Measurements from ENCODE around the gene MEF2B. TPM values are rescaled to one million over a fixed set of nuclear protein-coding genes. Genes with fewer than 3 reads are reported as not detected.
"Not testable (repeated sequence)": the region's sequence is repeated elsewhere in the genome, so short reads cannot be mapped to it uniquely, and the experiment has no call there.

MEF2B gene
- total RNA-seq, 1 donor from 2014 or later: 2.7 TPM

GRCh38 chr19:19106938-19107337 lies 63.1 kb downstream of the MEF2B start:
- H3K27me3 Mint-ChIP-seq (ENCODE audit: low read depth); H3K4me1 Mint-ChIP-seq (ENCODE audit: low read depth); H3K36me3 Mint-ChIP-seq (ENCODE audit: low read depth); H3K4me3 Mint-ChIP-seq (ENCODE audit: low read depth); H3K9me3 Mint-ChIP-seq; intact Hi-C loops (cut with micrococcal nuclease); H3K27ac Mint-ChIP-seq; DNase-seq (ENCODE audit: low spot score): not testable (repeated sequence)

DNA sequence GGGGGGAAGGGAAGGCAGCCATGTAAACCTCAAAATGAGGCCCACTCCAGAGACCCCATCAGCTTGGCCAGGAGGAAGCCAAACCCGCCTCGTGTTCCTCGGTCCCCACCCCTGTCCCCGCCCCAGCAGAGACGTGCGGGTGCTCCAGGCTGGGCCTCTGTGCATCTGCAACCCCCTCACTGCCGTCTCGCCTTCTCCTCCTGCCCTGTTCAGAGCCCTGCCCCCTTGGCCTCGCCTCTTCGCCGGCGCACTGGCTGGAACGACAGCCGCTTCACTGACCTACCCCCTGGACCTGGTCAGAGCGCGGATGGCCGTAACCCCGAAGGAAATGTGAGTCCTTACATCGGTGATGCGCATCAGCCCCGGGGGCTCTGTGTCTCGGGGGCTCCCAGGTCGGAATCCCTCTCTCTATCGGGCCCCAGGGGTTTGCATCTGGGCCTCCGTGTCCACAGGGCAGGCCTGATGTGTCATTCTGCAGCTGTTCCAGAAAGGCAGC lies 64.0 kb downstream of the MEF2B start:
- Mint-ChIP-seq H3K27me3 (ENCODE audit: low read depth) (no peaks in the 10 kb centered on the region), H3K36me3 (ENCODE audit: low read depth) (no peaks in the 10 kb centered on the region), H3K4me3 (ENCODE audit: low read depth) (no peak overlapping the region), H3K4me1 (ENCODE audit: low read depth) (no peaks in the 10 kb centered on the region), H3K9me3 (no peaks in the 10 kb centered on the region), H3K27ac (no peak overlapping the region)
- no peak for DNase-seq (ENCODE audit: low spot score)
- intact Hi-C loops (cut with micrococcal nuclease): no loop called here

DNA sequence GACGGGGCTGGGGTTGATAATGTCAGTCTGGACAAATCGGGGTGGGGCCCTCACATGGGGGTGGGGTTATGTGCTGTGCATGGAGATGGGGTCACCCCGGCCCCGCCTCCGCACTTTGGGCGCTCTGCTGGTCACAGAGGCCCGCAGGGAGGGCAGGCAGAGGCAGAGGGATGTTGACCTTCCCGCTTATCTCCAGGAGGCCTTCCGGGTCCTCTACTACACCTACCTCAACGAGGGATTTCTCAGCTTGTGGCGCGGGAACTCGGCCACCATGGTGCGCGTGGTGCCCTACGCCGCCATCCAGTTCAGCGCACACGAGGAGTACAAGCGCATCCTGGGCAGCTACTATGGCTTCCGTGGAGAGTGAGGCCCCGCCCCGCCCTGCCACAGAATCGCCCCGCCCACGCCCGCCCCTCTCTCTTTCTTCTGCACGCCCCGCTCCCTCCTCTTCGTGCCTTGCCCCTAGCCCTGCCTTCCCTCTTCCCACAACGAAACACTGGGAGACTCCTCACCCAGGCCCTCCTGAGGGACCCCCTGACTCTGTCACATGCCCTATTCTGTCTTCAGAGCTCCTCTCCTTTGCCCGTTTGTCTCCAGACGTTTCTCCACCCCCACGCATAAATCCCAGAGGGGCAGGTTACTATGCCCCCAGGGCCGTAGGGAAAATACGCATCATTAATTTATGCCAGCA lies 64.6 kb downstream of the MEF2B start:
- no peak overlapping the region for H3K27ac Mint-ChIP-seq
- no peaks in the 10 kb centered on the region for H3K9me3 Mint-ChIP-seq
- H3K27me3 Mint-ChIP-seq (ENCODE audit: low read depth): no peaks in the 10 kb centered on the region
- intact Hi-C loops (cut with micrococcal nuclease): no loop called here
- no peaks in the 10 kb centered on the region for H3K4me1 Mint-ChIP-seq (ENCODE audit: low read depth)
- DNase-seq (ENCODE audit: low spot score): no peak
- no peak overlapping the region for H3K4me3 Mint-ChIP-seq (ENCODE audit: low read depth)
- H3K36me3 Mint-ChIP-seq (ENCODE audit: low read depth): no peaks in the 10 kb centered on the region

DNA sequence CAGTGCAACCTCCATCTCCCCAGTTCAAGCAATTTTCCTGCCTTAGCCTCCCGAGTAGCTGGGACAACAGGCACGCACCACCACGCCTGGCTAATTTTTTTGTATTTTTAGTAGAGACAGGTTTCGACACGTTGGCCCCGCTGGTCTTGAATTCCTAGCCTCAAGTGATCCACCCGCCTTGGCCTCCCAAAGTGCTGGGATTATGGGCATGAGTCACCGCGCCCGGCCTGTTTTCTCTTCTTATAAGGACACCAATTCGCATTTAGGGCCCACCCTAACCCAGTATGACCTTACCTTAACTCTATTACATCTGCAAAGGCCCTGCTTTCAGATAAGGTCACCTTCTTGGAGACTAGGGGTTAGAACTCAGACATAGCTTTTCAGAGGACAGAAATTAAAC lies 66.9 kb downstream of the MEF2B start:
- H3K9me3 Mint-ChIP-seq: no peaks in the 10 kb centered on the region

GRCh38 chr19:19102566-19102965 lies 67.5 kb downstream of the MEF2B start:
- intact Hi-C loops (cut with micrococcal nuclease); H3K27ac Mint-ChIP-seq; H3K4me1 Mint-ChIP-seq (ENCODE audit: low read depth); H3K9me3 Mint-ChIP-seq; DNase-seq (ENCODE audit: low spot score); H3K4me3 Mint-ChIP-seq (ENCODE audit: low read depth); H3K36me3 Mint-ChIP-seq (ENCODE audit: low read depth); H3K27me3 Mint-ChIP-seq (ENCODE audit: low read depth): not testable (repeated sequence)

More for the DNA sequence above, 66.9 kb downstream of the MEF2B start:
- intact Hi-C loops (cut with micrococcal nuclease): no loop called here
- Mint-ChIP-seq H3K27ac (no peak overlapping the region), H3K4me3 (ENCODE audit: low read depth) (no peak overlapping the region), H3K27me3 (ENCODE audit: low read depth) (no peaks in the 10 kb centered on the region), H3K4me1 (ENCODE audit: low read depth) (no peaks in the 10 kb centered on the region), H3K36me3 (ENCODE audit: low read depth) (no peaks in the 10 kb centered on the region)
- DNase-seq (ENCODE audit: low spot score): no peak

GRCh38 chr19:19101540-19101939 lies 68.5 kb downstream of the MEF2B start:
- H3K27ac Mint-ChIP-seq: no peak overlapping the region
- no peaks in the 10 kb centered on the region for H3K27me3 Mint-ChIP-seq (ENCODE audit: low read depth)
- H3K4me3 Mint-ChIP-seq (ENCODE audit: low read depth): no peak overlapping the region
- DNase-seq (ENCODE audit: low spot score): no peak
- H3K4me1 Mint-ChIP-seq (ENCODE audit: low read depth): no peaks in the 10 kb centered on the region
- H3K9me3 Mint-ChIP-seq: no peaks in the 10 kb centered on the region
- intact Hi-C loops (cut with micrococcal nuclease): no loop called here
- H3K36me3 Mint-ChIP-seq (ENCODE audit: low read depth): no peaks in the 10 kb centered on the region

- Mint-ChIP-seq H3K4me3 (ENCODE audit: low read depth) (no peak overlapping the region), H3K4me1 (ENCODE audit: low read depth) (no peaks in the 10 kb centered on the region), H3K27ac (no peak overlapping the region), H3K9me3 (no peaks in the 10 kb centered on the region), H3K36me3 (ENCODE audit: low read depth) (no peaks in the 10 kb centered on the region), H3K27me3 (ENCODE audit: low read depth) (no peaks in the 10 kb centered on the region)
- no peak for DNase-seq (ENCODE audit: low spot score)
- intact Hi-C loops (cut with micrococcal nuclease): no loop called here
Measured at GRCh38 chr19:19098703-19099632, 71.1 kb downstream of the MEF2B start.

- Mint-ChIP-seq H3K4me1 (ENCODE audit: low read depth) (no peaks in the 10 kb centered on the region), H3K27ac (no peak overlapping the region), H3K9me3 (no peaks in the 10 kb centered on the region), H3K27me3 (ENCODE audit: low read depth) (no peaks in the 10 kb centered on the region), H3K4me3 (ENCODE audit: low read depth) (no peak overlapping the region), H3K36me3 (ENCODE audit: low read depth) (no peaks in the 10 kb centered on the region)
- DNase-seq (ENCODE audit: low spot score): no peak
- intact Hi-C loops (cut with micrococcal nuclease): no loop called here
Measured at GRCh38 chr19:19098084-19098702, 71.9 kb downstream of the MEF2B start.

GRCh38 chr19:19096641-19097627 lies 73.1 kb downstream of the MEF2B start:
- DNase-seq (ENCODE audit: low spot score): no peak
- Mint-ChIP-seq H3K9me3 (no peaks in the 10 kb centered on the region), H3K27ac (no peak overlapping the region), H3K4me3 (ENCODE audit: low read depth) (no peak overlapping the region), H3K27me3 (ENCODE audit: low read depth) (no peaks in the 10 kb centered on the region), H3K4me1 (ENCODE audit: low read depth) (no peaks in the 10 kb centered on the region), H3K36me3 (ENCODE audit: low read depth) (no peaks in the 10 kb centered on the region)
- intact Hi-C loops (cut with micrococcal nuclease): no loop called here

- intact Hi-C loops (cut with micrococcal nuclease): no loop called here
- no peak overlapping the region for H3K4me3 Mint-ChIP-seq (ENCODE audit: low read depth)
- H3K36me3 Mint-ChIP-seq (ENCODE audit: low read depth): no peaks in the 10 kb centered on the region
- H3K27me3 Mint-ChIP-seq (ENCODE audit: low read depth): no peaks in the 10 kb centered on the region
- no peak overlapping the region for H3K27ac Mint-ChIP-seq
- DNase-seq (ENCODE audit: low spot score): no peak
- H3K4me1 Mint-ChIP-seq (ENCODE audit: low read depth): no peaks in the 10 kb centered on the region
- no peaks in the 10 kb centered on the region for H3K9me3 Mint-ChIP-seq
Measured at GRCh38 chr19:19095691-19096090, 74.4 kb downstream of the MEF2B start.

Data from activated T-helper 2 cell treated with anti-CD3 and anti-CD28 coated beads, Interferon-gamma antibody, Interleukin-2, Interleukin-4, amounts not matched to agents 10 μg/mL and 5 μg/mL and 100 μg/mL, durations not matched to agents 14 hours and 24 hours and 36 hours (primary cell).